ENCODE data around the gene SCRT2. TPM values are rescaled to one million over a fixed set of nuclear protein-coding genes. Genes with fewer than 3 reads are reported as not detected.

Gene SCRT2
- polyA plus RNA-seq, 1 donor from 2014 or later: 2.5 TPM

- H3K9me2 ChIP-seq (ENCODE audit: insufficient read depth, low read length): no peaks in the 10 kb centered on the region
- no peaks in the 10 kb centered on the region for H3K27me3 ChIP-seq (ENCODE audit: insufficient read depth, low read depth, low read length)
- no peaks in the 10 kb centered on the region for H3K36me3 ChIP-seq (ENCODE audit: insufficient read depth, low read length)
- H3F3A ChIP-seq (ENCODE audit: insufficient read depth, low read length, poor library complexity, severe bottlenecking): no peaks in the 10 kb centered on the region
- no peak overlapping the region for H3K4me2 ChIP-seq (ENCODE audit: low read length)
- no peaks in the 10 kb centered on the region for H4K20me1 ChIP-seq (ENCODE audit: insufficient read depth)
- no peak overlapping the region for H3K4me3 ChIP-seq (ENCODE audit: low read length)
- no peak overlapping the region for H3K27ac ChIP-seq (ENCODE audit: low read length)
- no peaks in the 10 kb centered on the region for H3K9me3 ChIP-seq (ENCODE audit: low read length)
- H3K79me2 ChIP-seq (replicated peaks; ENCODE audit: insufficient read depth, low read length): no peaks in the 10 kb centered on the region
- H3K9ac ChIP-seq (ENCODE audit: low read length): no peak overlapping the region
- TF ChIP-seq EP300 (conservative IDR thresholded peaks at IDR 0.05; ENCODE audit: poor library complexity, severe bottlenecking): no peak
- no peak for TF ChIP-seq RAD21 (conservative IDR thresholded peaks at IDR 0.05)
- H2AFZ ChIP-seq (ENCODE audit: low read depth, low read length): no peak overlapping the region
Measured at GRCh38 chr20:717832-718231, 42.2 kb upstream of the SCRT2 start.

- Histone ChIP-seq H3K4me3 (ENCODE audit: low read length) (no peak overlapping the region), H3K27ac (ENCODE audit: low read length) (no peak overlapping the region), H4K20me1 (ENCODE audit: insufficient read depth) (no peaks in the 10 kb centered on the region)
Measured at GRCh38 chr20:717271-717670, 41.7 kb upstream of the SCRT2 start.

GRCh38 chr20:714453-714852 lies 38.9 kb upstream of the SCRT2 start:
- H3K27me3 ChIP-seq (ENCODE audit: insufficient read depth, low read depth, low read length): no peaks in the 10 kb centered on the region
- no peak overlapping the region for H3K9ac ChIP-seq (ENCODE audit: low read length)
- H3K4me2 ChIP-seq (ENCODE audit: low read length): no peak overlapping the region
- no peaks in the 10 kb centered on the region for H3F3A ChIP-seq (ENCODE audit: insufficient read depth, low read length, poor library complexity, severe bottlenecking)
- H3K36me3 ChIP-seq (ENCODE audit: insufficient read depth, low read length): no peaks in the 10 kb centered on the region
- H3K79me2 ChIP-seq (replicated peaks; ENCODE audit: insufficient read depth, low read length): no peaks in the 10 kb centered on the region
- H3K9me3 ChIP-seq (ENCODE audit: low read length): no peaks in the 10 kb centered on the region
- TF ChIP-seq EP300 (conservative IDR thresholded peaks at IDR 0.05; ENCODE audit: poor library complexity, severe bottlenecking): no peak
- TF ChIP-seq POLR2AphosphoS5 (IDR thresholded peaks at IDR 0.05): no peak
- no peak for TF ChIP-seq REST (IDR thresholded peaks at IDR 0.05; ENCODE audit: borderline replicate concordance)
- TF ChIP-seq MXI1 (conservative IDR thresholded peaks at IDR 0.05; ENCODE audit: poor library complexity, severe bottlenecking): no peak
- no peak for TF ChIP-seq CTCF (IDR thresholded peaks at IDR 0.05; ENCODE audit: poor library complexity, severe bottlenecking)
- no peak for TF ChIP-seq TAF1 (IDR thresholded peaks at IDR 0.05; ENCODE audit: low read depth)
- no peak for TF ChIP-seq EZH2 (IDR thresholded peaks at IDR 0.05; ENCODE audit: borderline replicate concordance, insufficient read depth, low read length, poor library complexity, severe bottlenecking)
- TF ChIP-seq SMC3 (conservative IDR thresholded peaks at IDR 0.05; ENCODE audit: poor library complexity): no peak
- no peak for TF ChIP-seq RAD21 (conservative IDR thresholded peaks at IDR 0.05)
- no peaks in the 10 kb centered on the region for H4K20me1 ChIP-seq (ENCODE audit: insufficient read depth)
- H2AFZ ChIP-seq (ENCODE audit: low read depth, low read length): no peak overlapping the region
- H3K4me3 ChIP-seq (ENCODE audit: low read length): no peak overlapping the region
- no peak overlapping the region for H3K27ac ChIP-seq (ENCODE audit: low read length)
- H3K9me2 ChIP-seq (ENCODE audit: insufficient read depth, low read length): no peaks in the 10 kb centered on the region

More at GRCh38 chr20:717271-717670, 41.7 kb upstream of the SCRT2 start:
- no peaks in the 10 kb centered on the region for H3F3A ChIP-seq (ENCODE audit: insufficient read depth, low read length, poor library complexity, severe bottlenecking)
- H3K79me2 ChIP-seq (replicated peaks; ENCODE audit: insufficient read depth, low read length): no peaks in the 10 kb centered on the region
- no peaks in the 10 kb centered on the region for H3K27me3 ChIP-seq (ENCODE audit: insufficient read depth, low read depth, low read length)
- no peak overlapping the region for H2AFZ ChIP-seq (ENCODE audit: low read depth, low read length)
- no peak overlapping the region for H3K4me2 ChIP-seq (ENCODE audit: low read length)
- no peaks in the 10 kb centered on the region for H3K9me3 ChIP-seq (ENCODE audit: low read length)
- H3K36me3 ChIP-seq (ENCODE audit: insufficient read depth, low read length): no peaks in the 10 kb centered on the region
- TF ChIP-seq TAF1 (IDR thresholded peaks at IDR 0.05; ENCODE audit: low read depth) (no peak), SMC3 (conservative IDR thresholded peaks at IDR 0.05; ENCODE audit: poor library complexity) (no peak), MXI1 (conservative IDR thresholded peaks at IDR 0.05; ENCODE audit: poor library complexity, severe bottlenecking) (no peak), REST (IDR thresholded peaks at IDR 0.05; ENCODE audit: borderline replicate concordance) (no peak), EZH2 (IDR thresholded peaks at IDR 0.05; ENCODE audit: borderline replicate concordance, insufficient read depth, low read length, poor library complexity, severe bottlenecking) (no peak)
- H3K9ac ChIP-seq (ENCODE audit: low read length): no peak overlapping the region
- no peaks in the 10 kb centered on the region for H3K9me2 ChIP-seq (ENCODE audit: insufficient read depth, low read length)
